Ammon's horn (tissue), 1 donor: ENCODE results near the gene TMX3.

Source experiments
- DNase-seq: peaks from one replicate; pipeline ENCODE4 v3.0.0-alpha.2; 2016; ENCODE audit warnings: low spot score

Gene TMX3, protein sequence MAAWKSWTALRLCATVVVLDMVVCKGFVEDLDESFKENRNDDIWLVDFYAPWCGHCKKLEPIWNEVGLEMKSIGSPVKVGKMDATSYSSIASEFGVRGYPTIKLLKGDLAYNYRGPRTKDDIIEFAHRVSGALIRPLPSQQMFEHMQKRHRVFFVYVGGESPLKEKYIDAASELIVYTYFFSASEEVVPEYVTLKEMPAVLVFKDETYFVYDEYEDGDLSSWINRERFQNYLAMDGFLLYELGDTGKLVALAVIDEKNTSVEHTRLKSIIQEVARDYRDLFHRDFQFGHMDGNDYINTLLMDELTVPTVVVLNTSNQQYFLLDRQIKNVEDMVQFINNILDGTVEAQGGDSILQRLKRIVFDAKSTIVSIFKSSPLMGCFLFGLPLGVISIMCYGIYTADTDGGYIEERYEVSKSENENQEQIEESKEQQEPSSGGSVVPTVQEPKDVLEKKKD

DNA sequence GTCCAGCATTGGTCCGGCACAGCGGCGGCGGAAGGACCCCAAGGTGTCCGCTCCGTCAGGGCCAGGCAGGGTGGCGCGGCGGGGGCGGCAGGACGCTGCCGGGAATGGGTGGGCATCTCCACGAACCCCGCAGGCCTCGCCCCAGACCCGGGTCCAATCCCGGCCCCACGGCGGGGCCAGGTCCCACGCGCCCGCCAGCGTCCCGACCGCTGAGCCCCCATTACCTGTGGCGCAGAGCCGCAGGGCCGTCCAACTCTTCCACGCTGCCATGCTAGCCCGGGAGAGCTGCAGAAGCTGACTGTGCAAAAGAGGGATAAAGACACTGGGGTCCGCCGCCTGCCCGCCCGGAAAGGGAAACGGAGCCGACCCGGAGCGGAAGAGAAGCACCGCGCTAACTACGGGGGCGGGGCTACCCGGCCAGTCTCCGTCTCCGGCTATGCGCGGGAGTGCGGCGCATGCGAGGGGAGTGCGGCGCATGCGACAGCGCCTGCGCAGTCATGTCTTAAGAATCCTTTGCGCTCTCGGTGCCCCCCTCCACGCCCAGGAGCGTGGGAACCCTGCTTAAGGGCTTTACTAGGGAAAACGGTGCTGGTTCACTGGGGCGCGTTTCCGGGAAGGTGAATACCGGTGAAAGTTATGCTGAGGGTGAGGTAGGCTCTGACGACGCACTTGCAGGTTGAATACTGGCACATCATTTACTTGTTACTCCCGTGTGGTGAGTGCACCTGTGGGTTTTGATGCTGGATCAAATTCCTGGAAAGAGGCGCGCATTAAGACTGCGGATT, at the start of gene TMX3:
Gene TMX3 (minus strand): TSS at position 397 of the 785 bp plus-strand sequence. CDS start 127 bp downstream, at position 270.
- DNase-seq = peak; percentile 94

DNA sequence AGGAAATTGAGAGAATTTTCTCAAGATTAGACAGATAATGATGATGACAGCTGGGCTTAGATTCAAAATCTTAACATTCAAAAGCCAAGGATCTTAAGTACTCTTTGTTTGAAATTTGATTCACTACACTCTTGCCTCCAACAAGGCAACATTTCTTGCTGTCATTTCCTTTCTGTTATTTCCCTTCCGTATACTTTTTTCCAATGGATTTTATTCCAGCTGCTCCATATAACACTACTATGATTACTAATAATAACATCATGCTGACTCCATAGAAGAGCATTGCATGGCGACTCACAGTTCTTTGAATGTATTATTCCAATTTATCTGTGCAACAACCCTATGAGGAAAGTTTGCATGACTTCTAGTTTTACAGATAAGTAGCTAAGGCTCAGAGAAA, 49.1 kb upstream of the TMX3 start:
- no peak for DNase-seq

DNA sequence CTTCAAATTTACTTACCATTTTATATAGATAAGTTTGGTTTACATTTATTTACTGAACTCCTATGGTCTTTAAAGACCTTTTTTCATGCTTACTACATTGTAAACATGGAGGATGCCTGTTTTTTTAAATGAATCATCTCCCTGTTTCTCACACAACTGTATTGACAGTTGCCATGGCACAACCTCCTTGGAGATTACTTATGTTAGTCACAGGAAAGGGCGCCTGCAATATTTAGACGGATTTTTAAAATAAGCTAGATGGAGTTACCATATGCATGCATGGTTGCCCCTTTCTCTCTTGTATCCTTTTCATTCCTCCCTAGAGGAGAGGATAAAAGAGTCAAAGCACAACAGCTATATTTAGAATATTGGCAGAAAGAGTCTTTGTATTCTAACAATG, 48.2 kb upstream of the TMX3 start:
- DNase-seq = no peak

DNA sequence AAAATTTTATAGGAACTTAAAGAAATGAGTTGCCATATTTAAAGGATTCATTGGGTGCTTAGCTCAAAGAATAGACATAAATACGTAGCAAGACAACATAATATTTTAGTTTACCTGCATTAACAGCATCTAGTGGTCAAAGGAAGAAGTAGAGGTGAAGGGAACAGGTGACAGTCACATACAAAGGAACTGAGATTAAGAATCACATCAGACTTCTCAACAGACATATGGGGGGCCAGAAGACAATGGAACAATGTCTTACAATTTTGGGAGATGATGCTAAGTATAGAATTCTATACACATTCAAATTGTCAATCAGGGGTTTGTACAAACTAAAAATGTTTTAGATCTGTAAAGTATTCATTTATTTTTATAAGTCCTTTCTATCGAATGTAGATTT, 44.4 kb upstream of the TMX3 start:
- DNase-seq = no peak

DNA sequence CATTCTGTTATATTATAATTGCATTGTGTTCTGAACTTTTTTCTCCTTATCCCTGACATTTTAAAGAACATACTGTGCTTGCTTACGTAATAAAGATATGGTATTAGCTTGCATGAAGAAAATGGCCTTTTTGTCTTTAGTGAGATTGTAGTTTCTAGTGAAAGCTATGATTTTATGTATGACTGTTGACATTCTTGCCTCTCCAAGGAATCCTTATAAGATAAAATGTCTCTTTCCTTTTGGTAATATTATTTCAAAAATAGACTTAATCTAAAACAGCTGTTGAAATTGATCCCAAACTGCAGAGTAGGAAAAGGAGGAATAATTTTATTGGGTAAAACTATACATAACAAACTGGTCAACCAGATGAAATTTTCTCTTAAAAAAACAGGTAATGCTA, 42.2 kb upstream of the TMX3 start:
- no peak for DNase-seq

DNA sequence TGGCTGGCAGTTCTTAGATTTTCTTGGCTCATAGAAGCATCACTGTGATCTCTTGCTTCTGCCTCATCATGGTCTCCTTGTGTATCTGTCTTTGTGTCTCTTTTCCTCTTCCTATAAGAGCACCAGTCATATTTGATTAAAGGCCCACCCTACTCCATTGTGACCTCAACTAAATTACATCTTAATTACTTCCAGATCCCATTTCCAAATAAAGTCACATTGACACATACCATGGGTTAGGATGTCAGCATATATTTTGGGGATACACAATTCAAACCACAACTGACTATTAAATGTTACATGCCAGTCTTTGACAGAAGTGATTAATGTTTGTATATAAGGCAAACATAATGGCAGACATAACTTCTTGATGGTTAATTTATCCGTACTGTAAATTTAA, 27.3 kb upstream of the TMX3 start:
- no peak for DNase-seq

DNA sequence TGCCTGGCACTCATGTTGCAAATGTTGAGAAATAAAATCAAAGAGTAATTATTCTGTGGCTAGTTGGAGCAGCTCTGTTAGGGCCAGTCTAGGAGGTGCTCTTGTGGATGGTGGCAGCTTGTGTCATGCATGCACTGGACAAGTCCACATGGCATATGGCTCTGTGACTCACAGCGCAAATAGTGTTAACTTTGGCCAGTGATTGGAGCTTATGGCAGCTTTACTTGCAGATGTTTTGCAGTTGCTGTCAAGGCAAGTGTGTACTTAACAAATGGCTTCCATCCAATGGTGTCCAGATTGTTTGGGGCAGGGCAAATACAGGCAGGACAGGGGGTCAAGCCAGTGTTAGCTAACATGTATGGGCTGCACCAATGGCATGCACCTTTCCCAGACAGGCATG, 26.1 kb upstream of the TMX3 start:
- DNase-seq = no peak

DNA sequence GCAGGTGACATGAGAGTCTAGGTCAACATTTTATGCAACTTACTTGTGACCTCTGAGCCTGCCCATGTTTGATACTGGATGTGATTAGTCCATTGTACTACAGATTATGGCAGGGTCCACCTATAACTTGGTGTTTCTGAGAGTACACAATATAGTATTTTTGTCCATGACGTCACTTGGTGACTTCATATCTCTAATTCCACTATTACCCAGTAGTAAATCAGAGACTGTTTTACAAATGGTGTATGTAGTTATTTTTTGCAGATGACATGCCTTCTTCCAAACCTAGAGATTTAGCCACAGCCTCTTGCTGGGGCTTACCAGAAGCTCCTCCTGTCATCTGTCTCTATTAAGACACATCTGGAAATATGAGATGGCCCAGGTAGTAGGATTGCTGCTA, 24.6 kb upstream of the TMX3 start:
- no peak for DNase-seq

DNA sequence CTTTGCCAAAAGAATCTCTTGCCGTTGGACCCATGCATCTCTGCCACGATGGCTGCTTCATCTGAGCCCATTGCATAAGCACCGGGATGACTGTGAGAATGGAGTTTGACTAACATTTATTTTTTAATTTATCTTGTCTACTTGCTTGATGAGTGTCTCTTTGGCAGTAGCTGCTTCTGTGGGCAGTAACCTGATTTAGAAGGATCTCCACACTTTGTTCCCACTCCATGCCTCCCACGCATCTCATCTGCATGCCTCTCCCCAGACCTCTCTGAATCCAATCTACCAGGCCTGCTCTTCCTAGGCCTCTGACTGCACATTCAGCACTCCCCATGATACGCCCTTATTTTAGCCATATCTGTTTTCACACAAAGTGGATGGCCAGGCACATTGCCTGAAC, 23.7 kb upstream of the TMX3 start:
- DNase-seq = peak; percentile 18

DNA sequence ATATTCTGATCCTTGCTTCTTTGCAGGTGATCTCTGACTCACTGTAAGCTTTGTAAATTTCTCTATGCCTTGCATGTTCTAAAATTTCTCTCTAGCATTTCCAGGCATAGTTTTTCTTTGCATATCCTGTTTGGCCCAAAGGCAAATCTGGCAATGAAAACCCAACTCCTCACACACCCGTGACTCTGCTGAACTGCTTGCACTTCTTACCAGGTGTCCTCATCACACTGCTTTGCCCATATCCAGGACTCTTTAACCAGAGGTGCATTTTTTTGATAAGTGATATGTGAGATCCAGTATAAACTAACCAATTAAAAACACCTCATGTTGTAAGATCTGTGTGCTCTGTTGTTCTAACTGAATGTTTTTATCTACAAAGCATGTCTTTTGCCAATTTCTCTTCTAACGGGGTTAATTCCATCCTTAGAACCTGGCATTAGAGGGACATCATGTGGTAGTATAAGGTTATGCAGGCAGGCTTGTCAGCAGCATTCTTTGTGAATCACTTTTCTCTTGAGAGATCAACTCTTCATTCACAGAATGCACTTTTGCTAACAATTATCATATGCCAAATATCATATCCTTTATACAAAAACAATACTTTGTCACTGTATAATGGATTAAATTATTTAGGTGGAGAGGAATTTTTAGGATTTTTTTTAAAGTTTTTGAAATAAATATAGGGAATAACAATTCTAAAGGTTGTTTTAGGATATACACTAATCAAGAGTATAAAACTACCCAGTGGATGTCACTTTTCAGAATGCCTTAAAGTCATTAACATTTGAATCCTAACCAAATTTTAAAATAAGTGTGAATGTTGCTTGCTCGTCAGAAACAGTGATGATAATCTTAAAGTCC, 20.8 kb upstream of the TMX3 start:
- DNase-seq = peak; percentile 71

DNA sequence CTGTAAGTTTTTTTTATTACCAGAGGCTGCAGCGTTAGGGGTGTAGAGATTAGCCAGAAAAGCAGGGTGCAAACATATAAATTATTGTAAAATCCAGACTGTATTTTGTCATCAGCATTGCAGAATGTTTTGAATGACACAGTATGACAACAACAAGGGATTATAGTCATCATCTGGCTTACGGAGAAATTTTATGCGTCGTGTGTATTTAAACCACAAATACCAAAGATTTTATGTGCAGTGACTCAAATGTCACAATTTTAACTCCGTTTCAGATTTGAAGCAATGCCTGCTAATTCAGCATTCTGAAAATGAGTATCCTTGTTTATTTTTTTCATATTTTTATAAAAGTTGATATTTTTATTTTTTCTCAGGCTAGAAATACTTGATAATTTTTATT, 19.4 kb upstream of the TMX3 start:
- no peak for DNase-seq

DNA sequence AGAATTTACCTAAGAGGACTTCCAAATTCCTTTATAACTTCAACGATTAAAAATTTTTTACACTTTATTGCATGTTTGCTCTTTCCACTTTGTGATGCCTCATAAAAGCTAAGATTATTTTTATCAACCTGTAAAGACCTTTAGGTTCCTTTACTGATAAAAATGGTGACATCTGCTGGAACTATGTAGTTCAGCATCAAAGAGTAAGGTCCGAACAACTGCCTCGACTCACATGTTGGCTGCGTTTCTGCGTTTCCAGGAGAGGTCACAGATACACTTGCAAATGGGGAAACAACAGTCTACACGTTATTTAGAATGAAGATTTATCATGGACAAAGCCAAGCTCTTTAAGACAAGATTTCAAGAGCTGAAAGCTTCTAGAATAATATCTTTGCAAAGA, 18.8 kb upstream of the TMX3 start:
- no peak for DNase-seq

DNA sequence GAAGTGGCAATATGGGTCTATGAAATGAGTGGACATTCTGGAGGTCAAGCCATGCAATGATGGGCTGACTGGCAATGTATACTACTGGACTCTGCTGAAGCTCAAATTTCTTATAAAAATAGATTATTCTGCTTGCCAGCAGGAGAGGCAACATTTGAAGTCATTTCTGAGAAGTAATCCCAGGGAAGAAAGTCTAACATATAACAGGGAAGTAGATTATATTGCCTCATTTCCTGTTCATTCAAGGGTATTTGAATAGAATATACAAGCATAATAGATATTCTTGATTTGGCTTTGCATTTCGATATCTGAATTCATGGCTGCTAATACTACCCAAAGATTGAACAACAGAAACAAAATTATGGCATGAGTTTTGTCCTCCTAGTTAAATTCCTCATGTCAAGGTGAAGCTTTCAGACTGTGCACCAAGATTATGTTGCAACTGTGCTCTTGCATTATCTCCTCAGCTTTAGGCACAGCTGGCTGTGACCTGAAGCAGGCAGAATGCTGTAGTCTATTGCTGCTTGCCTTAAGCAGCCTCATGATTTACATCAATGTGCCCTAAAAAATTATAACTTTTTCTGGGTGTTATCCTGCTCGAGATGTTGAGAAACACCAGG, 13.3 kb upstream of the TMX3 start:
- no peak for DNase-seq

DNA sequence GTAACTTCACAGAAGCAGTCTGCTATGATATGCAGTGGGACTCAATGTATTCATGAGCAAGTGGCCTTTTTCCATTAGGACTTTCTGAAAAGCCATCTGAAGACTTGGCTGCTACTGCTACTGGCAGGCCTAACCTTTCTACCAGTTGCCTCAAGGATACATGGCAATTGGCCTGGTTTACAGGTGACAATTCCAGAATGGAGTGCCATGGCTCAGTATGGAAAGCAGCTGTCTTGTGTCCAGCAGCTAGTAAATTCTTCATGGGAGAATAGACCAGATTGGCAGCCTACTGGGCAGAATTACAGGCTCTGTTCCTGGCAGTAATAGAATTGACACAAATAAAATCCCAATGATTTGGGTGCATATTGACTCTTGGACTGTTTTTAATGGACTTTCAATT, 12.6 kb upstream of the TMX3 start:
- no peak for DNase-seq

DNA sequence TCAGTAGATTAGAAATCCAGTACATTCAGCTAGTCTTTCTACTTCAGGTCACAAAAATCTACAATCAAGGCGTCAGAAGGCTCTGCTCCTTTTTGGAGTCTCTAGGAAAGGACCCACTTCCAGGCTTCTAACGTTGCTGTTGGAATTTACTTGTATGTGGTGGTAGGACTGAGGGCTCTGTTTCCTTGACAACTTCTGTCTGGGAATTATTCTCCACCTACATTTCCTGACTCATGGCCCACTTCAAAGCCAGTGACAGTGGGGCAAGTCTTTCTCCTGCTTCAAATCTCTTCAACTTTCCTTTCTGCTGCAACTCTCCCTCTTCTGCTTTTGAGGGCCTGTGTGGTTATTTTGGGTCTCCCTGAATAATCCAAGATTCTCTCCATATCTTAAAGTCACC, 10.4 kb upstream of the TMX3 start:
- no peak for DNase-seq

DNA sequence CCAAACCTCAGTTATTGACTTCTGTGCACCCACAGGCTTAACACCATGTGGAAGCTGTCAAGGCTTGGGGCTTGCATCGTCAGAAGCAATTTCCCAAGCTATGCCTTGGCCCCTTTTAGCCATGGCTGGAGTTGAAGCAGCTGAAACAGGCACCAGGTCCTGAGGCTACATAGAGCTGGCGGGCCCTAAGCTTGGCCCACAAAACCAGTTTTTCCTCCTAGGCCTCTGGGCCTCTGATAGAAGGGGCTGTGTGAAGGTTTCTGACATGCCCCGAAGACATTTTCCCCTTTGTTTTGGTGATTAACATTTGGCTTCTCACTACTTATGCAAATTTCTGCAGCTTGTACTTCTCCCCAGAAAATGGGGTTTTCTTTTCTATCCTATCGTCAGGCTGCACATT, 9.1 kb upstream of the TMX3 start:
- DNase-seq = no peak

DNA sequence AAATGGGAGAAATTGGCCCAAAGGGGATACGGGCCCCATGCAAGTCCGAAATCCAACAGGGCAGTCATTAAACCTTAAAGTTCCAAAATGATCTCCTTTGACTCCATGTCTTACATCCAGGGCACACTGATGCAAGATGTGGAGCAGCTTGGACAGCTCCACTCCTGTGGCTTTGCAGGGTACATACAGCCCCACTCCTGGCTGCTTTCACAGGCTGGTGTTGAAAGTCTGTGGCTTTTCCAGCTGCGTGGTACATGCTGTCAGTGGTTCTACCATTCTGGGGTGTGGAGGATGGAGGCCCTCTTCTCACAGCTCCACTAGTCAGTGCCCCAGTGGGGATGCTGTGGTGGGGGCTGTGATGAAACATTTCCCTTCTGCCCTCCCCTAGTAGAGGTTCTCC, 8.6 kb upstream of the TMX3 start:
- no peak for DNase-seq

DNA sequence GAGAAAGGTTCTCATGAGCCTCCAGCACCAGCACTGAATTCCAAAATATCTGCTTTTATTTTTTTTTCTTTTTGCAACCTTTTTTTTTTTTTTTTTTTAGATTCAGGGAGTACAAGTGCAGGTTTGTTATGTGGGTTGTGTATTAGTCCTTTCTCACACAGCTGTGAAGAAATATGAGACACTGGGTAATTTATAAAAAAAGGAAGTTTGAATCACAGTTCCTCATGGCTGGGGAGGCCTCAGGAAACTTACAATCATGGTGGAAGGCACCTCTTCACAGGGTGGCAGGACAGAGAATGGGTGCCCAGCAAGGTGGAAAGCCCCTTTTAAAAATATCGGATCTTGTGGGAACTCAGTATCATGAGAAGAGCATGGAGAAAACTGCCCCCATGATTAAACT, 7.9 kb upstream of the TMX3 start:
- DNase-seq = no peak

DNA sequence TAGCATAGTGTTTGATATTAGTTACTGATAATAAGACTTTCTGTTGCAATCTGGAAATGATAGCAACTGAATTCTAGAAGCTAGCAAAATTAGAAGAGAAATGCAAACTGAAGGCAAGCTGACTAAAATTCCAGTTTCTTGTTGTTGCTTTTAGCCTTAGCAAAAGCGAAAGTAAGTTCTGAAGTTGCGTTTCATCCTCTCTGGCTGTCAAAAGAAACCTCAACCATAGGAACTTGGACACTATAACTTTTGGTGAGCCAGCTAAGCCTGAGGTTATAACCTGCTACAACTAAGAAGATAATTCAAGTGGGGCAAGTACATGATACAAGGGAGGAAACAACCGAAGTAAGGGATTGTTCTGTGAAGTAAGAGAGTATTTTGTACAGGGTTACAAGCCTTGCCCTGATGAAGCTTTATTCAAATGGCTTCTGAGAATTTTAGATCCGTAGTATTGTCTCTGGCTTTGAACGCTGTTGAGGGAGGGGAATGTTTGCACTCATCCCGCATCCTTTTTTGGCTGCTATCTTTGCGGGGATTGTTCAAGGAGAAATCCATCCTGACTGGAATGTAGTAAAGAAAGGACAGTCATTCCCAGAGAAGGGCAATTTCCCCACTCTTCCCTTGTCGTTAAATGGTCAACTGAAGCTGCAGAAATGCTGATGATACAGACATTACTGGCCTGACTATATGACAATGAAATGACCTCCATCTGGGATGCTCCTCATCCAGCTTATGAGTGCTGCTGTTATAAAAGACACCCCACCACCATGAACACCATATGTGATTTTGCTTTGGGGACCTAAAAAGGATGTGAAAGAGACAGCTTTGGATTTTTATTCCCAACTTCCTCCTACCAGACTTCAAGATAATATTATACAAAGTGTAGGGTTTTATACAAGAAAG, 7.0 kb upstream of the TMX3 start:
- DNase-seq = no peak

DNA sequence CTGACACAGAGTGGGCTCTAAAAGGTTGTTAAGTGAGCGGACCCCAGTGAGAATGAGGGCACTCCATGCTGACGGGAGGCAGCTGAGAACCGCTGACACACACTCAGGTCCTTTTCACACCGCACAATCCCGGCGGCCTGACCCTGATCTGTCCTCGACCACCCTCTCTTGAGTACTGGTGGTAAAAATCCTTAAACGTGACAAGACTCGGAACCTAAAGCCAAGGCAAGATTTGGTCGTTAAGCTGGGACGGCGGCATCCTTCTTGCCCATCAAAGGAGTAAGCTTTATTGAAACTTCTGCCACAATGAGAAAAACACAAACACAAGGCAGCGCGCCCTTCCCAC, 569 bp downstream of the TMX3 start:
- DNase-seq = peak; percentile 23

DNA sequence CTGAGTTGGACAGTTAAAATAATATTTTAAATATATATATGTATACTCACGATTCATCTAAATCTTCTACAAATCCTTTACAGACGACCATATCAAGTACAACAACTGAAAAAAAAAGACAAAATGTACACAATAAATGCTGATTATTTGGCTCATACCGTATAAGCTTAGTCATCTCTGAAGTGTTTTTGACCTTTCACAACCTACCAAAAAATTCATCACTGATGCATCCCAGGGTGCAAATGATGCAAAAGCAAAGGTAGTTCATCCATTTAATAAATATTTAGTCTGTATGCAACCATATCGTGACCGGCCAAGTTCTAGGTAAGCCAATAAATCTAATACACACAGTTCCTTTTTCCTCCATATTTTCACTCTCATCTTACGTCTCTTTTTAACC, 1.1 kb downstream of the TMX3 start:
- no peak for DNase-seq
